Astrocyte of the cerebellum (primary cell): Measurements from ENCODE around the gene PALLD.

Experiments used
- DNase-seq: peaks from one replicate; pipeline ENCODE4 v3.0.0-alpha.2; 2011; ENCODE audit warnings: low read depth
- H3K4me3 ChIP-seq: 2 replicates; pipeline ENCODE4 v1.5.1; 2011; ENCODE audit warnings: mild to moderate bottlenecking, low read depth, low read length, moderate library complexity
- in situ Hi-C: cut with HindIII; loops from 2 replicates; pipeline ENCODE4 v1.10.0; 2017; ENCODE audit warnings: low sequenced_read_pairs
- TF ChIP-seq, protein P1 (sequence below): IDR thresholded peaks from 2 replicates; pipeline ENCODE4 v1.5.1; 2012; ENCODE audit warnings: low read length, low read depth, moderate library complexity, mild to moderate bottlenecking; ENCODE audit errors: missing control alignments

PALLD gene

DNA sequence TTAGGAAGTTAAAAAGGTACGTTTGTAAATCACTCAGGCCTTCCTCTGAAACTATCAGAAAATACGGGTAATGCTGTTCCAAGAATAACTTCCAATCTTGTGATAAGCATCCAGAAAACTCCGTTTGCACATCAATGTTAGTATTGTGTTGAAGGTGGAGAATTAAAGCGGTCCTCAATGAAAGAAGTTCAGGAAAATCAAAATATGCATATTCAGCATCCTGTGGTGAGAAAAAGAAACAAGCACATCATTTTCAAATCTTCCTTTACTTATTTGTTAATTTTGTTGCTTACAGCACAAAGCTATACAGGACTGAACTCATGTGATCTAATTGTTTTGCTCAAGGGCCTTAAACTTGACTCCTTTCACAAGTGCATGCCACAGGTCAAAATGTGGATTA is 35.0 kb upstream of the PALLD start:
- no peak for DNase-seq
- in situ Hi-C loops: no loop called here
- H3K4me3 ChIP-seq: no peak overlapping the region
- TF ChIP-seq, protein P1, sequence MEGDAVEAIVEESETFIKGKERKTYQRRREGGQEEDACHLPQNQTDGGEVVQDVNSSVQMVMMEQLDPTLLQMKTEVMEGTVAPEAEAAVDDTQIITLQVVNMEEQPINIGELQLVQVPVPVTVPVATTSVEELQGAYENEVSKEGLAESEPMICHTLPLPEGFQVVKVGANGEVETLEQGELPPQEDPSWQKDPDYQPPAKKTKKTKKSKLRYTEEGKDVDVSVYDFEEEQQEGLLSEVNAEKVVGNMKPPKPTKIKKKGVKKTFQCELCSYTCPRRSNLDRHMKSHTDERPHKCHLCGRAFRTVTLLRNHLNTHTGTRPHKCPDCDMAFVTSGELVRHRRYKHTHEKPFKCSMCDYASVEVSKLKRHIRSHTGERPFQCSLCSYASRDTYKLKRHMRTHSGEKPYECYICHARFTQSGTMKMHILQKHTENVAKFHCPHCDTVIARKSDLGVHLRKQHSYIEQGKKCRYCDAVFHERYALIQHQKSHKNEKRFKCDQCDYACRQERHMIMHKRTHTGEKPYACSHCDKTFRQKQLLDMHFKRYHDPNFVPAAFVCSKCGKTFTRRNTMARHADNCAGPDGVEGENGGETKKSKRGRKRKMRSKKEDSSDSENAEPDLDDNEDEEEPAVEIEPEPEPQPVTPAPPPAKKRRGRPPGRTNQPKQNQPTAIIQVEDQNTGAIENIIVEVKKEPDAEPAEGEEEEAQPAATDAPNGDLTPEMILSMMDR: no peak

GRCh38 chr4:168472920-168473319 is 23.9 kb upstream of the PALLD start:
- in situ Hi-C loops: loop anchor here (5.0 kb wide), 1 partner anchor 46 kb away; no protein-coding TSS in a partner anchor
- no peak for DNase-seq
- H3K4me3 ChIP-seq: no peak overlapping the region
- TF ChIP-seq, protein P1: no peak

DNA sequence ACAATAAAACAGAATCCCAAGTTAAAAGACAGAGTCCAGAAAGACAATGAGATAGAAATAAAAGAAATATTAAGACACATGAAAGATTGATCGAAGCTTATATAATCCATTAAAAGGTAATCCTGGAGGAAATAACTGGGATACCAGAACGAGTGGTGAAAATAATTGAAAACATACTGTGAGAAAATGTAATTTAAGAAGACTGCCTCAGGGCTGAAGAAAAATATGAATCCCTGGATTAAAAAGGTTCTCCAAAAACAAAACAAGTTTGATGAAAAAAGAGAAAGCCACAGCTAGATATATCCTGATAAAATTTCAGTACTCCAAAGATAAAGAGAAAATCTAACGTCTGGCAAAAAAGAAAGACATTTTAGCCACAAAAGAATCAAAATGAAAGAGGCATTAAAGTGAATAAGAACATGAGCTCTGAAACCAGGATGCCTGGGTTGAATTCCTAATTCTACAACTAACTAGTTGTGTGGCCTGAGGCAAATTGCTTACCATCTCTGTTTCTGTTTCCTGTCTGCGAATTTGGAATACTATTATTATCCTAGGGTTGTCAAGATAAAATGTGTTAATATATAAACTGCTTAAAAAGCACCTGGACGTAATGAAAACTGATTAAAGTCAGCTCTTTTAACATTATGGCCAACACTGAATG is 22.1 kb upstream of the PALLD start:
- DNase-seq: no peak

DNA sequence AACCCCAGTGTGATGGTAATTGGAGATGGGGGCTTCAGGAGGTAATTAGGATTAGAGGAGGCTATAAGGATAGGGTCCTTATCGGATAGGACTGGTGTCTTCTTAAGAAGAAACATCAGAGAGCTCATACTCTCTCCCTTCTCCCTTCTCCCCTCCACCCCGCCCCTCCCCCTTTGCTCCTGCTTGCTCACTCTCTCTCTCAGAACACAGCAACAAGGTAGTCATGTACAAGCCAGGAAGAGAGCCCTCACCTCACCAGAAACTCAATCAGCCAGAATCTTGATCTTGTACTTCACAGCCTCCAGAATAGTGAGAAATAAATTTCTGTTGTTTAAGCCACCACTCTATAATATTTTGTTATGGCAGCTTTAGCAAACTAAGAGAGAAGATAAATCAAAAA is 21.1 kb upstream of the PALLD start:
- TF ChIP-seq, protein P1: no peak
- no peak for DNase-seq
- no peak overlapping the region for H3K4me3 ChIP-seq
- in situ Hi-C loops: no loop called here

More for the DNA sequence above, 22.1 kb upstream of the PALLD start:
- in situ Hi-C loops: loop anchor here (5.0 kb wide), 1 partner anchor 47 kb away; no protein-coding TSS in a partner anchor
- TF ChIP-seq, protein P1: no peak
- H3K4me3 ChIP-seq: no peak overlapping the region

DNA sequence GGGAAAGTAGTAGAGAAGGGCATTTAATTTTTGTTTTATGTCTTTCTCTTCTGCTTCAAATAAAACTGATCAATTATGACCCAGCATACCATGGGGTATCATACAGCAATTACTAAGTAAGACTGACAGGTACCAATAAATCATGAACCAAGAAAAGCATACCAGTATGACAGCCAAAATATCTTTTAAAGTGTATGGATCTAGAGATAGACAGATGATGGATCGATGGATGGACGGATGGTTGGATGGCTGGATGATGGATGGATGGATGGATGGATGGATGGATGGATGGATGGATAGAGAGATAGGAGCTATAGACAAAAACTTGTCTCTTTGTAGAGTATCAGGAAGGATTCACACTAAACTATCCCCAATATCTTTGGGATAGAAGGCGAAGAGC is 18.0 kb upstream of the PALLD start:
- TF ChIP-seq, protein P1: no peak
- in situ Hi-C loops: no loop called here
- no peak for DNase-seq
- H3K4me3 ChIP-seq: no peak overlapping the region

DNA sequence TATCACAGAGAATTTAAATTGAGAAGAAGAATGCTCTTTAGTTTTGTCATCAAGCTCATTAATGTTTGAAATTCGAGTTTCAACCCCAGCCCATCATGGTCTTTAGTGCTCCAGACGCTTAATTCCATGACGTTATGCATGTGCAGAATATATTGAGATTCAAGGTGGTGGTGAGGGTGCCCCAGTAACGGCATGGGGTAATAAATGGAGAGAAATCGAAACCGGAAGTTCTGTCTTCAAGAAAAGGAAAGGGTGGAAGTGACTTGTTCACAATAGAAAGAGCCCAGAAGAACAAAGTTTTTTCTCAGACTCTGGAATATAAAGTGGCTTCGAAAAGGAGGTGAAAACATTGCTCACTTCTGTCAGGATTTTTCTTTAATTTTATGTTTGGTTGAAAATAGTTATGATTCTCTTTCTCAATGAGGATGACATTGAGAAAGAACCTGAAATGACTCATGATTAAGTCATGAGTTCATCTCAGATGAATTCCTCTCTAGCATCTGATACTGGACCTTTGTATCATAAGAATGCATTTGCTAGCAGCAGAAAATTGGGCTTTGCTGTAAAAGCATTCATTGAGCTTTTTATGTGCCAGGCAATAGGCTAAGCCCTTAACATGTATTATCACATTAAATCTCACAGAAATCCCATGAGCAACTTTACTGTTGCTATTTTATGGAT is 15.8 kb upstream of the PALLD start:
- H3K4me3 ChIP-seq: peak overlapping the region; percentile 61
- no peak for DNase-seq
- TF ChIP-seq, protein P1: no peak
- in situ Hi-C loops: no loop called here
